Erythroblast (primary cell): ENCODE results near the gene PARN.

Experiments used
- GATA1 ChIP-seq: IDR thresholded peaks from 2 replicates; pipeline ENCODE4 v1.6.1; 2011; ENCODE audit warnings: low read depth, mild to moderate bottlenecking, control low read depth, low read length, moderate library complexity
- POLR2A ChIP-seq: IDR thresholded peaks from 2 replicates; pipeline ENCODE4 v1.6.1; 2011; ENCODE audit warnings: mild to moderate bottlenecking, low read length

GRCh38 chr16:14407786-14408399 is 222.2 kb downstream of the PARN start:
- TF ChIP-seq POLR2A: no peak
- no peak for TF ChIP-seq GATA1
